Kidney epithelial cell (primary cell): ENCODE measurements around the gene HOTAIR. TPM values are rescaled to one million over a fixed set of nuclear protein-coding genes. Genes with fewer than 3 reads are reported as not detected.
A peak's percentile ranks its signal among the peaks of the same experiment; 100 is the strongest.

ENCODE experiments used
- DNase-seq: peaks from one replicate; pipeline ENCODE4 v3.0.0-alpha.2; 2010; ENCODE audit warnings: low read depth
- H3K27me3 ChIP-seq: 2 replicates; pipeline ENCODE4 v1.6.0; 2011; ENCODE audit warnings: low read length; ENCODE audit not compliant: control insufficient read depth, insufficient read depth
- H3K36me3 ChIP-seq: 2 replicates; pipeline ENCODE4 v1.5.1; 2011; ENCODE audit warnings: low read length; ENCODE audit not compliant: control insufficient read depth, insufficient read depth
- H3K4me3 ChIP-seq: 2 replicates; pipeline ENCODE4 v1.5.1; 2011; ENCODE audit warnings: low read depth, mild to moderate bottlenecking, control low read depth, low read length
- CTCF ChIP-seq: IDR thresholded peaks from 2 replicates; pipeline ENCODE4 v1.5.1; 2011; ENCODE audit warnings: mild to moderate bottlenecking, moderate library complexity, low read length, control low read depth, inconsistent platforms; ENCODE audit not compliant: insufficient read depth, poor library complexity, severe bottlenecking
- total RNA-seq: library from RNA; depleted of rRNA; stranded (reverse); fragments of >200 nt; gene quantifications from 2 replicates; pipeline ENCODE4 v1.2.3, GENCODE V29; 2015

The HOTAIR gene
- total RNA-seq, 1 donor from 2014 or later, result 0.46 TPM

- Histone ChIP-seq H3K36me3 (no peaks in the 10 kb centered on the region), H3K27me3 (peaks cover 54% of the 10 kb centered on the region), H3K4me3 (peak overlapping the region; percentile 6)
- no peak for DNase-seq
- TF ChIP-seq CTCF, result no peak
Observed at GRCh38 chr12:53993162-53994008, 18.6 kb upstream of the HOTAIR start.

- H3K27me3 ChIP-seq, result peaks cover 49% of the 10 kb centered on the region
- no peak overlapping the region for H3K4me3 ChIP-seq
- no peak for TF ChIP-seq CTCF
- no peaks in the 10 kb centered on the region for H3K36me3 ChIP-seq
- DNase-seq, result no peak
Observed at GRCh38 chr12:53992377-53992889, 17.7 kb upstream of the HOTAIR start.

- H3K4me3 ChIP-seq, result peak overlapping the region; percentile 24
- DNase-seq, result no peak
Observed at GRCh38 chr12:53991077-53991460, 16.3 kb upstream of the HOTAIR start.

GRCh38 chr12:53990311-53991076 is 15.7 kb upstream of the HOTAIR start:
- peaks cover 49% of the 10 kb centered on the region for H3K27me3 ChIP-seq

More at GRCh38 chr12:53991077-53991460, 16.3 kb upstream of the HOTAIR start:
- H3K27me3 ChIP-seq, result peaks cover 47% of the 10 kb centered on the region
- no peaks in the 10 kb centered on the region for H3K36me3 ChIP-seq
- TF ChIP-seq CTCF, result no peak

More at GRCh38 chr12:53990311-53991076, 15.7 kb upstream of the HOTAIR start:
- DNase-seq, result no peak
- Histone ChIP-seq H3K4me3 (peak overlapping the region; percentile 24), H3K36me3 (no peaks in the 10 kb centered on the region)
- no peak for TF ChIP-seq CTCF
